ENCODE measurements around the gene ZNF141. TPM values are rescaled to one million over a fixed set of nuclear protein-coding genes. Genes with fewer than 3 reads are reported as not detected.
"Not testable (repeated sequence)": the region's sequence is repeated elsewhere in the genome, so short reads cannot be mapped to it uniquely, and the experiment has no call there.

Gene ZNF141
- total RNA-seq, 2 donors from 2014 or later: 16.7 to 17.4 TPM

- Histone ChIP-seq H3K27me3 (no peaks in the 10 kb centered on the region), H3K27ac (no peak overlapping the region), H3K4me1 (no peaks in the 10 kb centered on the region), H3K9ac (ENCODE audit: low read depth in 2 of 2, low read length in 2 of 2) (no peak overlapping the region), H3K36me3 (no peaks in the 10 kb centered on the region), H3K9me3 (peaks cover 12% of the 10 kb centered on the region), H3K4me3 (no peak overlapping the region)
- intact Hi-C loops (cut with DNase I): no loop called here
- no peak for TF ChIP-seq CTCF (IDR thresholded peaks at IDR 0.05)
- no peak for DNase-seq
Measured at GRCh38 chr4:385934-386707, 48.5 kb downstream of the ZNF141 start.

GRCh38 chr4:386708-387105 lies 49.1 kb downstream of the ZNF141 start:
- Histone ChIP-seq H3K9me3 (peaks cover 6% of the 10 kb centered on the region), H3K27me3 (no peaks in the 10 kb centered on the region), H3K4me1 (no peaks in the 10 kb centered on the region), H3K4me3 (no peak overlapping the region), H3K36me3 (no peaks in the 10 kb centered on the region), H3K9ac (ENCODE audit: low read depth in 2 of 2, low read length in 2 of 2) (no peak overlapping the region), H3K27ac (no peak overlapping the region)
- intact Hi-C loops (cut with DNase I): no loop called here
- TF ChIP-seq CTCF (IDR thresholded peaks at IDR 0.05): no peak
- DNase-seq: no peak

- Histone ChIP-seq H3K4me3 (no peak overlapping the region), H3K9ac (ENCODE audit: low read depth in 2 of 2, low read length in 2 of 2) (no peak overlapping the region), H3K36me3 (no peaks in the 10 kb centered on the region), H3K9me3 (no peaks in the 10 kb centered on the region), H3K27me3 (no peaks in the 10 kb centered on the region), H3K27ac (no peak overlapping the region), H3K4me1 (no peaks in the 10 kb centered on the region)
- intact Hi-C loops (cut with DNase I): no loop called here
- no peak for DNase-seq
- no peak for TF ChIP-seq CTCF (IDR thresholded peaks at IDR 0.05)
Measured at GRCh38 chr4:404006-404405, 66.4 kb downstream of the ZNF141 start.

- intact Hi-C loops (cut with DNase I); H3K27me3 ChIP-seq; H3K4me1 ChIP-seq; H3K4me3 ChIP-seq; DNase-seq; H3K36me3 ChIP-seq; H3K9me3 ChIP-seq; H3K27ac ChIP-seq; H3K9ac ChIP-seq (ENCODE audit: low read depth in 2 of 2, low read length in 2 of 2): not testable (repeated sequence)
Measured at GRCh38 chr4:408321-408720, 70.7 kb downstream of the ZNF141 start.

GRCh38 chr4:422587-422986 lies 85.0 kb downstream of the ZNF141 start:
- Histone ChIP-seq H3K9me3 (peaks cover 20% of the 10 kb centered on the region), H3K36me3 (no peaks in the 10 kb centered on the region), H3K9ac (ENCODE audit: low read depth in 2 of 2, low read length in 2 of 2) (no peak overlapping the region), H3K27me3 (no peaks in the 10 kb centered on the region), H3K27ac (no peak overlapping the region), H3K4me1 (no peaks in the 10 kb centered on the region), H3K4me3 (no peak overlapping the region)
- intact Hi-C loops (cut with DNase I): no loop called here
- TF ChIP-seq CTCF (IDR thresholded peaks at IDR 0.05): no peak
- no peak for DNase-seq

Small RNA genes lying within 50 kb of the gene (microRNA-seq; reads per million reads assigned to microRNA genes)
- gene MIR571: not detected

Other genes with a start within 250 kb of the ZNF141 start
- gene ZNF718, start 213.3 kb upstream of the ZNF141 start, total RNA-seq: 1 to 10 TPM; 5.4 to 7.9 TPM
- 1 to 10 TPM in 1 of 2 donors, not detected in 1; 1.4 TPM for gene ZNF732, start 32.3 kb upstream of the ZNF141 start, total RNA-seq
- 10 to 100 TPM; 20.9 to 24.3 TPM for gene ZNF721, start 161.3 kb downstream of the ZNF141 start, total RNA-seq
- 10 to 100 TPM; 44.8 to 45.3 TPM for gene PIGG, start 161.4 kb downstream of the ZNF141 start, total RNA-seq
- not detected for gene TMEM271, start 238.5 kb downstream of the ZNF141 start, total RNA-seq